ENCODE results near the gene RNF220.

Gene RNF220

DNA sequence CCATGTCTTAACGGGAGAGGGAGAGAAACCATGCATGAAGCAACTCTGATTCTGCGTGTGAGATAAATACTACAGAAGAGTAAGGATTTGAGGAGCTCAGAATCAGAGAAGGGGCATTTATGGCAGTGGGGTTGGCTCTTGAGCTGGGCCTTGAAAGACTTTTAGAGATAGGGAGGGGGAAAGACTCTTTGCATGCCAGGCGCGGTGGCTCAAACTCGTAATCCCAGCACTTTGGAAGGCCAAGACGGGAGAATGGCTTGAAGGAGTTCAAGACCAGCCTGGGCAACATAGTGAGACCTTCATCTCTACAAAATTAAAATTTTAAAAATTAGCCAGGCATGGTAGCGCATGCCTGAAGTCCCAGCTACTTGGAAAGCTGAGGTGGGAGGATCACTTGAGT, 270.1 kb downstream of the RNF220 start:
- peak overlapping the region; percentile 77 for H3K27ac ChIP-seq

DNA sequence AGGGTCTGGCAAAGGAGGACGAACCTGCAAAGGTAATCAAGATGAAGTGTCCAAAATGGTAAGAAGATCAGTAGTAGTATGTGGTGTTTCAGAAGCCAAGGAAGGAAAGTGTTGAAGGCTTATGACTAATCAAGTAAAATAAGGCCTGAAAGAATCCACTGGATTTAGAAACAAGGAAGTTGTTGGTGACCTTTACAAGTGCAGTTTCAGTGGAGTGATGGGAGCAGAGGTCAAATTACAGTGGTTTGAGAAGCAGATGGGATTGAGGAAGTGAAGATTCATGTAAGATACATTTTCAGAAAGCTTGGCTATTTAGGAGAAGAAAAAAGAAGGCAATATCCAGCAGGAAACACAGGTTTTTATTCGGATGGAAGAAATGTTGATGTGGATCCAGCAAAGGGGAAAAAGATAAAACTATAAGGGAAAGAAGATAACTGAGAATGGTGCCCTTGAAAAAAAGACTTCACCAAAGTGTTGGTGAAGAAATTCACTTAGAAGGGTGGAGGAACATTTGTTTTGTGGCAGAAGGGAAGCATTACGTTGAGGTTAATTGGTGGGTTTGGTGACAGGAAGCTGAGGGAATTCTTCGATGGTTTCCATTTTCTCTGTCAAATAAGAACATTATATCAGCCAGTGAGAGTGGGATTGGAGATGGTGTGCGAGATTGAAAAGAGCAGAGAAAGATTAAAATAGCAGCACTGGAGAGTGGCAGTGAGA, 271.6 kb downstream of the RNF220 start:
- H3K27ac ChIP-seq, result no peak overlapping the region
- TF ChIP-seq, protein P1, sequence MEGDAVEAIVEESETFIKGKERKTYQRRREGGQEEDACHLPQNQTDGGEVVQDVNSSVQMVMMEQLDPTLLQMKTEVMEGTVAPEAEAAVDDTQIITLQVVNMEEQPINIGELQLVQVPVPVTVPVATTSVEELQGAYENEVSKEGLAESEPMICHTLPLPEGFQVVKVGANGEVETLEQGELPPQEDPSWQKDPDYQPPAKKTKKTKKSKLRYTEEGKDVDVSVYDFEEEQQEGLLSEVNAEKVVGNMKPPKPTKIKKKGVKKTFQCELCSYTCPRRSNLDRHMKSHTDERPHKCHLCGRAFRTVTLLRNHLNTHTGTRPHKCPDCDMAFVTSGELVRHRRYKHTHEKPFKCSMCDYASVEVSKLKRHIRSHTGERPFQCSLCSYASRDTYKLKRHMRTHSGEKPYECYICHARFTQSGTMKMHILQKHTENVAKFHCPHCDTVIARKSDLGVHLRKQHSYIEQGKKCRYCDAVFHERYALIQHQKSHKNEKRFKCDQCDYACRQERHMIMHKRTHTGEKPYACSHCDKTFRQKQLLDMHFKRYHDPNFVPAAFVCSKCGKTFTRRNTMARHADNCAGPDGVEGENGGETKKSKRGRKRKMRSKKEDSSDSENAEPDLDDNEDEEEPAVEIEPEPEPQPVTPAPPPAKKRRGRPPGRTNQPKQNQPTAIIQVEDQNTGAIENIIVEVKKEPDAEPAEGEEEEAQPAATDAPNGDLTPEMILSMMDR (conservative IDR thresholded peaks at IDR 0.05), result no peak

More for the DNA sequence above, 270.1 kb downstream of the RNF220 start:
- TF ChIP-seq, protein P1 (conservative IDR thresholded peaks at IDR 0.05), result no peak

DNA sequence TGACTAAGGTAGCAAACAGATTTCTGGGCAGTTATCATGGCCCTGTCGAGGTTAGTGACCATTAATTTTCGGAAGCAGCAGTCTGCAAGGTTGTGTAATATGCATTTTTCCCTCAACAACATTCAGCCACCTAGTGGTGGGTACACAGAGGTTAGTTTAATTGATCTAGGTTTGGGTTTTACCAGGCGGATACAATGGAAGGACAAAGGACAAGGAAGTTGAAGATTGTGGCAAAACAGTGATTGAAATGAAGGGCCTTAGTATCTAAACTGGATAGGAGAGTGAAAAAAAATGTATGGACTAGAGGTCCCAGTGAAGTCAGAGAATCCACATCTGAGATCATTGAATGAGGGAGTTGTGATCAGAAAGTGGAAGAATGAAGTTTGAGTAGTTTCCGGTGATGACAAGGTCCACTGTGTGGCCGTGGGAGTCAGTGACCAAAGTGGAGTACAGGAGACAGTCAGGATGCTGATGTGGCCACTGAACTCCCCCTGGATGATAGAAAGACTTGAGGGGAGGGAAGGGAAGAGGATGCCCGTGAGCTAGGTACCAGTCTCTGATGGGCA, 272.2 kb downstream of the RNF220 start:
- H3K27ac ChIP-seq, result no peak overlapping the region
- TF ChIP-seq, protein P1 (conservative IDR thresholded peaks at IDR 0.05), result peak; percentile 73

GRCh38 chr1:44678120-44678519, 273.1 kb downstream of the RNF220 start:
- no peak overlapping the region for H3K27ac ChIP-seq
- TF ChIP-seq, protein P1 (conservative IDR thresholded peaks at IDR 0.05), result no peak

GRCh38 chr1:44678626-44679025, 273.6 kb downstream of the RNF220 start:
- H3K27ac ChIP-seq, result no peak overlapping the region
- TF ChIP-seq, protein P1 (conservative IDR thresholded peaks at IDR 0.05), result no peak

DNA sequence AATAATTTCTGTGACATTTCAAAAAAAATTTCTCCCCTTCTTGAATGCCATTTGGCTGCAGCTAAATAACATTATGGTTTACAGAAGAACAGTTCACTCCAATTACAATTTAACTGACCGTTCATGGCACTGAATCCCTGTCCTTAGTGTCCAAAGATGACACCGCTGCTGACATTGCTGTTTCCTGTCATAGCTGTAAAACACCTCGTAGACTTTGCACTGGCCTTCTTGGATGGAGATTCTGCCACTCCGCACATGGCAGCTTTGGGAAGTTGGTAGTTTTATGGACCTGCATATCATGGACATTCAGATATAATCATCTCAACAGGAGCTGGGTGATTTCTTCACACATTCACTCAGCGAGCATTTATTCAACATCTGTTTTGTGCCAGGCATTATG, 274.4 kb downstream of the RNF220 start:
- TF ChIP-seq, protein P1 (conservative IDR thresholded peaks at IDR 0.05), result no peak
- H3K27ac ChIP-seq, result no peak overlapping the region

DNA sequence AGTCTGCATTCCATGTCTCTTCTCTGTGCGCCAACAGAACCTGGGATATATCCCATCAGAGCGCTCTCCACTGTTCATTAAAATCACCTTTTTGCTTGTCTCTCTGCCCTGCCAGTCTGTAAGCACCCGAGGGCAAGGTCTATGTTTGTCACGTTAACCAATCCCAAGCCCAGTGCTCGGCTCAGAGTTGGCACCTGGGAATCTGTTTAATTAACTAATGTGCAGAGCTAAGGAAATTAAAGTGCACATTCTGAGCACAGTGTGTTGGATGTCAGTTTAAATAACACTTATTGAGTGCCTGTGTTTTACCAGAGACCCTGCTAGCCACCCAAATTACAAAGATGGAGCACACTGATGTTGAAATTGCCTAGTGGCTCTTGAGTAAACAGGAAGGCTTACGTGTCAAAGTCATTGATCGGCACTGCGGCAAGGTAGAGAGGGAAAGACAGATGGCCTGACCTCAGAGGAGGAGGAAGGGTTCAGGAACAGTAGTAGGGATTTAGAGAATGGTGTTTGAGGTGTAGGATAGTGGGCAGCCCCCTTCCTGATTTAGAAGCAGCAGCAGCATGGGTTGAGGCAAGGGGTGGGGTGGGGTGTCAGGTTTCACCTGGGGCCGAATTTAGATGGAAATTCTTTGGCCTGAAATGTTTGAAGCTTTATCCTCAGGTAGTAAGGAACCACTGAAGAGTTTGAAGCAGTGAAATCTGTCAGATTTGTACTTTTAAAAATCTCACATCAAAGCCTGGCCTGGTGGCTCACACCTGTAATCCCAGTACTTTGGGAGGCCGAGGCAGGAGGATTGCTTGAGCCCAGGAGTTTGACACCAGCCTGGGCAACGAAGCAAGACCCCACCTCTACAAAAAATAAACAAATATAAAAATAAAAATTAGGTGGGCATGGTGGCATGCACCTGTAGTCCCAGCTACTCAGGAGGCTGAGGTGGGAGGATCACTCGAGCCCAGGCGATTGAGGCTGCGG, 277.1 kb downstream of the RNF220 start:
- no peak overlapping the region for H3K27ac ChIP-seq
- TF ChIP-seq, protein P1 (conservative IDR thresholded peaks at IDR 0.05), result no peak

All from VCaP (cell line).